HG02610 (cell line): ENCODE results near the gene EXOSC7.
A peak's percentile ranks its signal among the peaks of the same experiment; 100 is the strongest.
"Not testable (repeated sequence)": the region's sequence is repeated elsewhere in the genome, so short reads cannot be mapped to it uniquely, and the experiment has no call there.

ENCODE experiments used
- ATAC-seq: cut with Tn5 transposase; IDR thresholded peaks from one replicate; pipeline ENCODE4 v1.9.1; 2021; ENCODE audit warnings: mild to moderate bottlenecking, moderate library complexity; ENCODE audit not compliant: unreplicated experiment

EXOSC7 gene

DNA sequence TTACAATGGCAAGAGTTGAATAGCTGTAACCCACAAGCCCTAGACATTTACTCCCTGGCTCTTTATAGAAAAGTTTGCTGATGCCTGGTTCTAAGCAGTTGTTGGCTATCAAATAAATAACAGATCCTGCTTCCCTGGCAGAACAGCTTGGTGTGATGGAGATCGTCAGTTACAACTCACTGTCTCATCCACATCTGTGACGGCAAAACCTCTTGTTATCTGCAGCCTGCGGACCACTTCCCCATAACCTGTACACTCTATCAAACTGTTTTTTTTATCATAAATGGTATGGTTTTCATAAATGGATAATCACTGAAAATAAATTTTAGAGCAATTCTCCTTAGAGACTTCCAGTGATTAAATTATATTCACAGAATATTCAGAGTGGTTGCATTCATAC lies 14.2 kb upstream of the EXOSC7 start:
- no peak for ATAC-seq

DNA sequence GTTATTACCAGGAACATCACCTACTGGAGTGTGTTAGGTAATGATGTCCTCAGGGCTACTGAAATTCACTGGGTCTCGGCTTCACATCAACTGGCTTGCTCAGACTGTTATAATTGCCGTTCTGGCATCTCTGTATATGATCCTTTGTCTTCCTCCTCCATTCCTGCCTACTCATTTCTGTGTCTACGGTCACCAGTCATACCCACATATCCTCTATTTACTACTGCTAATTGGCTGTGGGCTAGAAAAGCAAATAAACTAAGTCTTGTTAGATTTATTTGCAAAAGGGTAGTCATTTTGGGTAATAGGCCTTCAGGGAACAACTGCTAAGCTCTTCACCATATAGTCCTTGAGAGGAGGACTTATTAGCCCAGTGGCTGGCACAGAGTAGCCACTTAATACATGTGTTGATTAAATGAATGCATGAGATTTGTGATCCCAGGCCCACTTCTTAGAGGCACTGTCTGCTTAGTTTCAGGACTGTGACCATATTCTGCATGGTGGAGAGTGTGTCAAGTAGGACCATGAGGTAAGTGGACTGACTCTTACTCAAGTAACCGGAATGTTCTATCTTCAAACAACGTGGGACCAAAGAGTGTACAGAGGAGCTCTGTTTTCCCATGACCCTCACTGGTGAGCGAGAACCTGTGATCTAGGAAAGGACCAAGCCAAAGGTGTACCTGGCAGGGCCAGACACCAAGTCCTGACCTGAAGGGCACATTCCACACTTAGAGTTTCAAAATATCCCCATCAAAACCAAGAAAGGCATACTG lies 13.2 kb upstream of the EXOSC7 start:
- ATAC-seq = no peak

DNA sequence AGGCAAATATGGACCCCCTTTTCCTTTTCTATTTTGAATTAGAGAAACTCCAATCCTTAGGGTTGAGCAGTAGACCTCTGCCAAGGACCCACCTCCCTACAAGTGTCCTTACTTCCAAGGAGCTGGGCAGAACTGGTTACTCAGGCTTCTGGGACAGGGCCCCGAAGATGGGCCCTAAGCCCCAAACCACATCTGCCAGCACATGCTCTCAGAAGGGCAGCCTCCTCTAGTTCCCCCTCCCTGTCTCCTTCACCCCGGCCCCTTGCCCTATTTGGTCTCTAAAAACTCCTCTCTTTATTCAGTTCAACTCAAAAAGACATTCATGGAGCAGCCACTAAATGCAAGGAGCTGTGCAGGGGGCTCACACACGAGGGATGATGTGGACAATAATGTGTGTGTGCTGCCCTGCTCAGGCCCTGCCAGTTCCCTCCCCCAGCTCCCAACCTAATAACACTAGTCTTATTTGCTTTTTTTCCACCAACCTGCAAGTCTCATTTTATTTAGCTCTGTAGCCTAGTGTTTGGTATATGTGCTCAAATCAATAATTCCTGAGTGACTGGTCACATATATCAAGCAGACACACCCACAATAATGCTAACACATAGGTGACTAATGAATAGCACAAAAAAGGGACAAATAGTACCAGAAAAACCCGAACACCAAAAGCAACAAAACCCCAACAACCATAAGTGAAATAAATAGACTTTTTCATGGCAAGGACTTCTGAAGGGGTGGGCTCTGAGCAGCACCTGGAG lies 12.3 kb upstream of the EXOSC7 start:
- no peak for ATAC-seq

DNA sequence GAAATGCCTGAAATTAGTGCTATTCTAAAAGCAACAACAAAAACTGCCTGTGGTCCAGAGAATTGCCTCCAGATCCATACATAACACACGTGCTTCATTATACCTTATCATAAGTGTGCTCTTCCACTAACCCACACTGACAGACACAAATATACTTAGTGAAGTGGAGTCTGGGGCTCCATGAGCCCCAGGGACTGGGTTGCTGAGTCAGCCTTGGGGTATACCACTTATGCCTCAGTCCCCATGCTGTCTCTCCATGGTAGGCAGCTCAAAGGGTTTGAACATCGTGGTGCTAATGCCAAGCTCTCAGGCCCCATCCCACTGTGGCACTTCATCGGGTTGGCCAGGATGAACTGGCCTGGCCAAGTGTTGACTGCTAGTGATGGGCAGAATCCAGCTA lies 10.9 kb upstream of the EXOSC7 start:
- ATAC-seq = no peak

DNA sequence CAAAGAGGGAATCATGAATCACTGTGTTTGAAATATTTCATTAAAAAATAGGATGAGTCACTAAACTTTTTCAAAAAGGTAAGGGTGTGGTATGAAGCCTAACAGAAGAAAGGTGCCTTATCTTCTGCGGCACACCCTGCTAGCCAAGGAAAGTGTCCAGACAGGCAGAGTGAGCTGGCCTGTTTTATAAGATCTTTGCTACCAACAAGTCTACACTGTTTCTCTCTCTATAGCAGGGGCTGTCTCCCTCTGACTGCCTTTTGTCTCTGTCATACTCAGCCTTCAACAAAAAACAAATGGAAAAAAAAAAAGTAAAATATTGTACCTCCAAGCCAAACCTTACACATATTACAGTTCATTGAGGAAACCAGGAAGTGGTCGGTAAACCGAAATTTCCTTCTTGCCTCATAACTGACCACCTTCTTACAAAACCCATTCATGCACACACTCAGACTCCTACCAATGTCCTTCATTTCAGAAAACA lies 9.2 kb upstream of the EXOSC7 start:
- ATAC-seq = peak; percentile 41

DNA sequence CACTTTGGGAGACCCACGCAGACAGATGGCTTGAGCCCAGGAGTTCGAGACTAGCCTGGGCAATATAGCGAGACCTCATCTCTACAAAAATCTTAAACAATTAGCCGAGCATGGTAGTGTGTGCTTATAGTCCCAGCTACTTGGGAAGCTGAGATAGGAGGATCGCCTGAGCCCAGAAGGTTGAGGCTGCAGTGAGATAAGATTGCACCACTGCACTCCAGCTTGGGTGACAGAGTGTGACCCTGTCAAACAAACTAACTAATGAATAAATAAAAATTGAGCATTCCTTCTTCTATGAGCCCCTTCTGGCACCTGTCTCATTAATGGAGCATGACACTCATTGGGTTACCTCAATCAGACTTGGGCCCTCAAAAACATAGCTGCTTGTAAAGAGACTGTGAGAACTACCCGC lies 7.6 kb upstream of the EXOSC7 start:
- ATAC-seq = no peak

DNA sequence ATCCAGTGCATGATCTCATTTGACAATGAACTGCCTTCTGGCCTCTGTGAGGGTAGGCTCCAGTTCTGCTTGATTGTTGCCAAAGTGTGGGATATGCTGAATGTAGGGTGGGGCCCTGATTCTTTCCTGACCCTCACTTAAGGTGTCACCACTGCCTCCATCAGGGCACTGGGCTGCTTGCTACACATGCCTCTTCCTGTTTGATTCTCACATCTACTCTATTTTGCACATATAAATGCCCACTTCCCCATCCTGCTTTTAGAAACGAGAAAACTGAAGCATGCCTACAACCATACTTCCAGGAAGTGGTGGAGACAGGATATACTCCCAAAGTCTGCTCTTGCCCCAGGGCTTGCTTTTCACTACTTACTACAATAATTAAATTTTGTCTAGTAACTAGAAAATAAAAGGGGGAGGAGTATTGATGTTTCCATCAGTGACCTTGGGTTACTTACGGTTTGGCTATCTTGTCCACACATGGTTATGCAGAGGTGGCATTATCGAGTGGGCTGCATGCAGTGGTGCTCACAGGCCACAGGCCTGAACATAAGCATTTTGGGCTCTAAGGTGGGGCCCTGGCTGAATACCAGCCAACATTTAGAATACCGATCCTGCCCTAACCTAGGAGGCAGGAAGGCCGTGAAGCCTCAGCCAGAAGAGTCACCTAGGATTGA lies 6.8 kb upstream of the EXOSC7 start:
- no peak for ATAC-seq

DNA sequence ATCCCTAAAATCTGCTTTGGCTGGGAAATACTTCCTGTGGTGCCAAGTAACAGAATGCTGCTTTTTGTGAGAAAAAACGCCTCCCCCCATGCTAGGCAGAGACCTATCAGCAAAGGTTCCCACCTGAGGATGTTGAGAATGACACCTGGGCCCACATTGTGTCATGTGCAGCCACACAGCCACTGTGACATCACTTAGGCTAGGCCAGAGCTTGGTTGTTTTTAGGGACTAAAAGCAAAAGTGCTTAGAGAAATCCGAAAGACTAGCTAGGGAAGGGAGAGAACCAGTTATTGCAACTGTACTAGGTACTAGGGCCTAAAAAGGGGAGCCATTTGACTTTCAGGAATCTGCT lies 6.2 kb upstream of the EXOSC7 start:
- ATAC-seq = no peak

DNA sequence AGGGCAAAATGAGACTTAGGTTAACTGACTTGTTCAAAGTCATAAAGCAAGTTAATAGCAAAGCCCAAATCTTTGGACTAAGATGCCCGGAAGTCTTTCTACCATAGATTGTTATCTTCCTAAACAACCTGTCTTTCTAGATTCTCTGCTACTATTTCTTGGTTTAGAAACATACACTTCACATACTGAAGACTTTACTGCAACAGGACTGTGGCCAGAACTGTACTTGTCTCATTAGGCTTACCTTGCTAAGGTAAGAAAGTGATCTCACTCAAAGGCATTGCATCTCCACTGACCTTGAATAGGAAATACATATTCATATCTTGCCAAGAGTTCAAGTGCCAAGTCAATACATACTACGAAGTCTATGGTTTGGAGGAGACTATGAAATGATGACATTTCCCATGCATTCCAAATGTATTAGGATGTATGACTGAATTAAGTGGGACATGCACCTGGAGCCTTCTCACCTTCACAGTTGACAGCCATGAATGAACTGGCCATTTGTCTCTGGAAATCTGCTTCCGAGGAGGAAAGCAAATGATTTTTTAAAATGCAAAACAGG lies 5.0 kb upstream of the EXOSC7 start:
- ATAC-seq = no peak

DNA sequence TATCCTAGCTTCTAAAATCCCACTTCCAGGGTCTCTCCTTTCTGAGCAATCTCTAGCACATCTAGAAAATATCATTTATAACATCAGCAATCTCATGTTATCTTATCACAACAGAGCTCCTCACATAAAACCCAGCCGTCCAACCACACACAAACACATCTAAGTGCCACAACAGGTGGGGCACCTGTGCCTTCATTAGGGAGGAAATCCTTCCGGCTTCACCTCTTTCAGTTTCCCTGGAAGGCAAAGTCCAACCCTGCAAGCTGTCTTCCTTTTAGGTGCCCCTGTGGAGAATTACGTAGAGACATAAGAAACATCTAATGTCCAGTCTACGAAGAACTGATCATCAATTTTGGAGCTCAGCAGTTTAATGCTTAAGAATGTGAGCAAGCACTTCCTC lies 1.6 kb upstream of the EXOSC7 start:
- ATAC-seq = no peak

DNA sequence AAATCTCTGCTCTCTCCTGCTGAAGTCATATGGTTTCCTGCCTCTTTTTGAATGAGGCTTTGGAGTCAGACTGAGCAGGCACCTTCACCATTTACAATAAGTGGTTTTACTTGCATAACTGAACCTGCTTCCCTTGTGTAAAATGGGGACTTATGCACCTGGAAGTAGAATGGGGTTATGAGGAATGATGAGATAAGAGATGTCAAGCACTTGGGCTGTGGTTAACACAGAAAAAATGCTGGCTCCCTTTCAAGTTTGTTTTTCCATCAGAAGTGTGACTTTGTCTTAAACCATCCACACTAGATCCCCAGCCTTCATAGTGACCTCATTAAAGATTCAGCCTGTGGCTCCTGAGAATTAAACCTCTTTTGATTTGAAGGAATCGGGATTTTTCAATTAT lies 5.2 kb downstream of the EXOSC7 start:
- no peak for ATAC-seq

DNA sequence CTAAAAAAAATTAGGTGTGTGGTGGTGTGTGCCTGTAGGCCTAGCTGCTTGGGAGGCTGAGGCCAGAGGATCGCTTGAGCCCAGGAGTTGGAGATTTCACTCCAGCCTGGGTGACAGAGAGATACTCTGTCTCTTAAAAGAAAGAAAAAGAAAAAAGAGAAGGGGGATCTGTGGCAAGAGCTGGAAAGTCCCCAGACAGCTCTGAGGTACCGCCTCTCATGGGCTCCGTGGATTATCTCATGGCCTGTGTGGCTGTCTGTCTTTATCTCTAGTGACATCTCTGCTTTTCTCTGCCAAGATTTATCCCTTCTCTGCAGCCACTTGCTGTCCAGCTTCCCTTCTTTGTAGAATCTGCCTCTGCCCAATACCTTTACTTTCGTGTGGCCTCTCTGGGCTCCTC lies 5.7 kb downstream of the EXOSC7 start:
- peak; percentile 50 for ATAC-seq

DNA sequence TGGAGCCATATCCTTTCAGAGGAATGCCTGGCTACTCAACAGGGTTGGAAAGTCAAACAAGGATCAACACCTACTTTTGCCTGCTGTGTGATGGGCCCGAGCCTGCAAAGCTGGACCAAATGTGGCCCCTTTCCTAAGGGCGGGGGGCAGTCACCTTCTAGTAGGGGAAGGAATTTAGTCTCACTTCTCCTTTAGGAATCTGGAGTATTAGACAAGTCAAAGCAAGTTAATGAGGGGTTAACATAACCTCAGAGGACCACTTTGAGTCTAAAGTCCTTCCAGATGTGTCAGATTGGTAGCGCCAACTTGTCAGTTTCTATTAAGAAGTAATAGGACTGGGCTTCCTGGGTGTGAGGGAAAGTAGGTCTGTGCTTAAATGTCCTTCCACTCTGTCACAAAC lies 6.8 kb downstream of the EXOSC7 start:
- ATAC-seq = no peak

DNA sequence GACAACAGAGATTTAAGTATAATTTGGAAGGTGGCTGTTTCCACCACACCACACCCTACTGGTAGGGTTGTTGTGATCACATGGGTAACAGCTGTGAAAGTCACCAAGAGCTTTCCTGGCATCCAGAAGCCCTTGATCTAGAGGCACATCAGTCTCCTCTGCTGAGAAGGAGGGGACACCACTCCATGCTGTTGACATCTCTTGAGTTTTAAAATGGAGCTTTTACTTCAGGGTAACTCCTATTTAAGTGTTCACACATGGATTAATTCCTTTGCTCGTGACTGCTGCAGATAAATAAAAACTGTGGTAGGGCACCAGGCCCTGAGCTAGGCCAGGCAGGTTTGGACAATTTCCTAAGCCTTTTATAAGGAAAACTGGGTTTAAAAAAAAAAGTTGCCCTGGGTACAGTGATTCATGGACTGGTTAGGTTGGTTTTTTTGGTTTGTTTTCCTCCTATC lies 7.5 kb downstream of the EXOSC7 start:
- ATAC-seq = no peak

DNA sequence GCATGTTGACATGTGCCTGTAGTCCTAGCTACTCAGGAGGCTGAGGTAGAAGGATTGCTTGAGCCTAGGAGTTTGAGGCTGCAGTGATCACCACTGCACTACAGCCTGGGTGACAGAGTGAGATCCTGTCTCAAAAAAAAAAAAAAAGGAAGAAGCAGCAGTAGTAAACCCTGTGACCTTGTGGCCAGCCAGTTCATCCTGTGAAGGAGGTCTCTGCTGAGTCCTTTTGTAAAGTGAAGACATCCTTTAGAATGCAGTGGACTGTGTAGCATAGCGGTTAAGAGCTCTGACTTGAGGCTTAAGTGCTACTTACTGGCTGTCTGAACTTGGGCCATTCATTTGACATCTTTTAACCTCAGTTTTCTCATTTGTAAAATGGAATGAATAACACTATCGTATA lies 8.3 kb downstream of the EXOSC7 start:
- ATAC-seq = peak; percentile 74

DNA sequence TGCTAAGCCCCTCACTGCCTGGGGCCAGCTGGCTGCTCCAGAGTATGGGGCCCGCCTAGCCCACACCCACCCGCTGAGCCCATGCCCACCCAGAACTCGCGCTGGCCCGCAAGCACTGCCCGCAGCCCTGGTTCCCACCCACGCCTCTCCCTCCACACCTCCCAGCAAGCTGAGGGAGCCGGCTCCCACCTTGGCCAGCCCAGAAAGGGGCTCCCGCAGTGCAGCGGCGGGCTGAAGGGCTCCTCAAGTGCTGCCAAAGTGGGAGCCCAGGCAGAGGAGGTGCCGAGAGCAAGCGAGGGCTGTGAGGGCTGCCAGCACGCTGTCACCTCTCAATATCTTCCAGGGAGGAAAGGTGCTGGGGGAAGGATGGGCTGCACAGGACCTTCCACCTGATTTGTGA lies 10.3 kb downstream of the EXOSC7 start:
- not testable (repeated sequence) for ATAC-seq

DNA sequence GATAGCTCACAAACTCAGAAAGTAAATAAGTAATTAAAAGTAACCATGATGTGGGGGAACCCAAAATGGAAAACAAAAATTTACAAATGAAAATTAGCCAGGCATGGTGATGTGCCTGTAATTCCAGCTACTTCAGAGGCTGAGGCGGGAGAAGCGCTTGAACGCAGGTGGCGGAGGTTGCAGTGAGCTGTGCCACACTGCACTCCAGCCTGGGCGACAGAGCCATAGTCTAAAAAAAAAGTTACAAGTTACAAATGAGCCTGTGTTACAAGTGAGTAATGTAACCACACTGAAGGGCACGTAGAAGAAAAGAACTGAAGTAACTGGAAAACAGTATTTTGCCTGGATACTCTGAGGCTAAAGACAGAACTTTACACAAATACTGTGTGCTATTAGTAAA lies 11.3 kb downstream of the EXOSC7 start:
- ATAC-seq = no peak

DNA sequence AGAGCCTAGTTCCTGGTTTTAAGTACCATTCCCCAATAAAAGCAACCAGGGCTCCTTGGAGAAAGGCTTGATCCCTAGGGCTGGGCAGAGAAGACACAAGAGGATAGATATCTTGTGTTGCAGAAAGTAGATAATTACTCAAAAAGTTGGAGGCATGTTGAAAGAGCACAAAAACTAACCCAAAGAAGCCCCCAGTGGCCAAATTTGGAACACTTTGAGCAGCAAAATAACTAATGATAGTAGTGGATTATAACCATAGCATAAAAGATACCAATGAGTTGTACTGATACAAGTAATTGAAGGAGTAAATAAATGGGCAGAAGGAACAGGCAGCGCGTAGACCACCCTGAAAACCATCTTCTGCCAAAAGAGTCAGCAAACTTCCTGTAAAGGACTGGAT lies 12.0 kb downstream of the EXOSC7 start:
- no peak for ATAC-seq

DNA sequence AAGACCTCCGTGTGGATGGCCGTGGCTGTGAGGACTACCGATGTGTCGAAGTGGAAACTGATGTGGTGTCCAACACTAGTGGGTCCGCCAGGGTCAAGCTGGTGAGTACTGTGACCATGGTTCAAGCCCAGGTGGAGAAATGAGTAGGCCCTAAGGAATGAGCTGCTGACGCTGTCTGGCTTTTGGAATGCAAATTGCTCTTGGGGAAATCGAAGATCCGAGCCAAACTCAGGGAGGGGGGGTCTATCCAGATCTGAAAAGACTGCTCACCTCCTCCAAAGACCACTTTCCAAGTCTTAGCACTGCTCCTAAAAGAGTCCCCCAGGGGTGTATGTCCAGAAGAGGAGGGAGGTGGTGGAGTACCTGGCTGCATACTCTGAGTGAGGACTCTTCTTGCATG lies 13.1 kb downstream of the EXOSC7 start:
- no peak for ATAC-seq

DNA sequence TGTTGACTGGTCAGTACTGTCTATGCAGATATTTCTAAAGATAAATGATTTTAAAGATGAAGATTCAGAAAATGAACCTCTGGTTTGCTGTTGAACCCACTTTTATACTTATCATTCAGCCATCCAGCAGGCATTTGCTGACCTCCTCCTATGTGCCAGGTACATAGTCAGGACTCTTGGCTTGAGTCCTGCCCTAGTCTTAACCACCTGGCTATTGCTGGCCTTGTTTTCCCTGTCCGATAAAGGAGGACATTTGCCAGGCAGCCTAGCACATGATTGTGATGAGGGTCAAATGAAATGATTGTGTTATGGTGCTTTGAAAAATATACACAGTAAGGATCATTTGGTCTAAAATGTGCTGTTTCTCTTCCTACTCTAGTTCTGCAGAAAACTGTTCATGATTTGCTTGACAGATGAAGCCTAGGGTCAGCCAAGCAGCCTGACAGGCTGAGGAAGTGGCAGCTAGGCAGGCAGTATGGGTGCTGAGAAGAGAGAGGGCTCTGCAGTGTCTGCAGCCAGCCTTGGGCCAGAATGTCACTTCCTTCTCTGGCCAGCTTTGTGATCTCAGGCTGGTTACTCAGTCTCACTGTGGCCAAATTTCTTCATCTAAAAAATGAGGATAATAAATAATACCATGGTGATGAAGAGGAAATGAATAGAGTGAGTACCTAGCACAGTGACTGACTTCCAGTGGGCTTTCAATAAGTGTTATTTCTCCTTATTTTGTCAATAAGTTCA lies 13.8 kb downstream of the EXOSC7 start:
- ATAC-seq = no peak

DNA sequence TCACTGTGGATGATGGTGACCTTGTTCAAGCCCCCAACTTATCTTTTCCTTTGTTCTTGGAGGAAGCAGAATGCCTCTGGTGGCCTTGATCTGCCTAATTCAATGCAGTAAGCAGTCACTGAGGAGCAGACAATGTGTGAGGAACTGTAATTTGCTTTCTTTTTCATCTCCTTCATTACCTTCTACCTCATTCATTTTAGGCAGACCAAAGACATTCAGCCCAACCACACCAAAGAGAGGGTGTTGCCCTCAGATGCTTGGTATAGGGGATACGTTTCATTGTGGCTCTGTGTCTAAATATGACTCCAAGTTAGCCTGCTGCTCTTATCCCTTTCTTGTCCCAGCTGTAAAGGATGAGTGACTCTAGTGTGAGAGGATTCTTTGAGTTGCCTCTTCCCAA lies 15.3 kb downstream of the EXOSC7 start:
- no peak for ATAC-seq
